NK-92 (cell line): ENCODE results near the gene FHAD1.
"Not testable (repeated sequence)": the region's sequence is repeated elsewhere in the genome, so short reads cannot be mapped to it uniquely, and the experiment has no call there.

ENCODE experiments used
- DNase-seq: peaks from one replicate; lab custom pipeline; 2025; ENCODE audit not compliant: unreplicated experiment; lab: John Stamatoyannopoulos, UW

Gene FHAD1

GRCh38 chr1:15275921-15276683 is 29.1 kb downstream of the FHAD1 start:
- DNase-seq, result no peak

- no peak for DNase-seq
Measured at GRCh38 chr1:15276691-15277446, 29.8 kb downstream of the FHAD1 start.

- DNase-seq, result no peak
Measured at GRCh38 chr1:15277447-15277838, 30.4 kb downstream of the FHAD1 start.

- DNase-seq, result no peak
Measured at GRCh38 chr1:15277933-15278332, 30.9 kb downstream of the FHAD1 start.

GRCh38 chr1:15279576-15280230 is 32.7 kb downstream of the FHAD1 start:
- DNase-seq, result no peak

GRCh38 chr1:15280416-15280815 is 33.4 kb downstream of the FHAD1 start:
- no peak for DNase-seq

GRCh38 chr1:15282038-15282437 is 35.0 kb downstream of the FHAD1 start:
- DNase-seq, result no peak

- no peak for DNase-seq
Measured at GRCh38 chr1:15282810-15283474, 35.9 kb downstream of the FHAD1 start.

GRCh38 chr1:15283526-15283925 is 36.5 kb downstream of the FHAD1 start:
- no peak for DNase-seq

- no peak for DNase-seq
Measured at GRCh38 chr1:15286452-15286851, 39.4 kb downstream of the FHAD1 start.

- no peak for DNase-seq
Measured at GRCh38 chr1:15287035-15287979, 40.3 kb downstream of the FHAD1 start.

GRCh38 chr1:15288173-15288926 is 41.3 kb downstream of the FHAD1 start:
- no peak for DNase-seq

- no peak for DNase-seq
Measured at GRCh38 chr1:15289251-15289651, 42.2 kb downstream of the FHAD1 start.

- DNase-seq, result no peak
Measured at GRCh38 chr1:15290382-15290781, 43.4 kb downstream of the FHAD1 start.

GRCh38 chr1:15295696-15296095 is 48.7 kb downstream of the FHAD1 start:
- no peak for DNase-seq

GRCh38 chr1:15296585-15297321 is 49.7 kb downstream of the FHAD1 start:
- DNase-seq, result no peak

GRCh38 chr1:15297975-15298374 is 51.0 kb downstream of the FHAD1 start:
- not testable (repeated sequence) for DNase-seq

- no peak for DNase-seq
Measured at GRCh38 chr1:15299179-15299578, 52.2 kb downstream of the FHAD1 start.

GRCh38 chr1:15299806-15300205 is 52.8 kb downstream of the FHAD1 start:
- no peak for DNase-seq
